Spleen (tissue), 7 donors: ENCODE data around the gene KANK4.

Source experiments
- POLR2A ChIP-seq, 3 donors: fragments of 450-650 bp; IDR thresholded peaks; one replicate each; pipeline ENCODE4 v1.5.1; 2017; ENCODE audit warnings: antibody characterized with exemption in 3 of 3, mild to moderate bottlenecking in 1 of 3
- TF ChIP-seq, protein P1 (sequence below), 11 experiments: fragments of 200-600 bp in 7 of 11; fragments of 450-650 bp in 4 of 11; sonication (generic) in 4 of 11; IDR thresholded peaks in 8 of 11; conservative IDR thresholded peaks in 3 of 11; 1 replicate in 7 of 11; 2 replicates in 4 of 11; pipeline versions ENCODE4 v1.4.0 to v1.8.0; 2016 to 2021; ENCODE audit warnings: antibody characterized with exemption in 11 of 11, inconsistent platforms in 4 of 11, mild to moderate bottlenecking in 1 of 11
- donor health status: DM: no; HTN: no; CAD: no; lungs with moderate emphysema.
- donor health status: DM: no; HTN: no; CAD: no.
- donor health status: DM: no; HTN: no; CAD: no.

DNA sequence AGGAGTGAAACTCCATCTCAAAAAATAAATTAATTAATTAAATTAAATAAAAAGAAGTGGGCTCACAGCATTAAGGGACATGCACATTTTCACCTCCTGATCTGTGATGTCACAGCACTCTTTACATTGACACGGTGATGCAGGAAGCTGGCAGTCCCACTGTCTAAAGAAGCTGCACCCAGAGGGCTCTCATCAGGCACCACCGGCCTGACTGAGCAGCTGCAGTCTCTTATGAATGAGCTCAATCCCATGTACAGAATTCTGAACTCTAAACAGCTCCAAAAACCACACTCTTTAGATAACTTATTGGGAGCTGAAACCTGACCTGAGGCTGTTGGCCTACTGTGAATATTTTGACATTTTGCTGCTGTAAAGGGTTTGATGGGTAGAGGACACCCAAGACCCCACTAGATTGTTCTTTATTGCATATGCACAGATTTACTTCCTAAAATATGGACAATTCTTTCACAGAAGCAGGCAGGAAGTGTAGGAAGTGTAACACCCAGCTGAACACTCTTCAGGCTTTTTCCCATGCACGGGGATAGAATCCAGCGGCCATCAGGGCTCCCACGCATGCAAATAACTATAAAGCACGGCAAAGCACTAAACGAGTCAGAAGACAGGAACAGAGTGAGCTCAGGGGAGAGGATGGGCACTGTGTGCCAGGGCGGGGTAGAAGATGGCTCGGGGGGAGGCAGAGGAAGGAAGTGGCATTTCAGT lies 78.4 kb downstream of the KANK4 start:
- TF ChIP-seq POLR2A (IDR thresholded peaks at IDR 0.05) = no peak
- TF ChIP-seq, protein P1, sequence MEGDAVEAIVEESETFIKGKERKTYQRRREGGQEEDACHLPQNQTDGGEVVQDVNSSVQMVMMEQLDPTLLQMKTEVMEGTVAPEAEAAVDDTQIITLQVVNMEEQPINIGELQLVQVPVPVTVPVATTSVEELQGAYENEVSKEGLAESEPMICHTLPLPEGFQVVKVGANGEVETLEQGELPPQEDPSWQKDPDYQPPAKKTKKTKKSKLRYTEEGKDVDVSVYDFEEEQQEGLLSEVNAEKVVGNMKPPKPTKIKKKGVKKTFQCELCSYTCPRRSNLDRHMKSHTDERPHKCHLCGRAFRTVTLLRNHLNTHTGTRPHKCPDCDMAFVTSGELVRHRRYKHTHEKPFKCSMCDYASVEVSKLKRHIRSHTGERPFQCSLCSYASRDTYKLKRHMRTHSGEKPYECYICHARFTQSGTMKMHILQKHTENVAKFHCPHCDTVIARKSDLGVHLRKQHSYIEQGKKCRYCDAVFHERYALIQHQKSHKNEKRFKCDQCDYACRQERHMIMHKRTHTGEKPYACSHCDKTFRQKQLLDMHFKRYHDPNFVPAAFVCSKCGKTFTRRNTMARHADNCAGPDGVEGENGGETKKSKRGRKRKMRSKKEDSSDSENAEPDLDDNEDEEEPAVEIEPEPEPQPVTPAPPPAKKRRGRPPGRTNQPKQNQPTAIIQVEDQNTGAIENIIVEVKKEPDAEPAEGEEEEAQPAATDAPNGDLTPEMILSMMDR (IDR thresholded peaks at IDR 0.05 in 8 of 11, conservative IDR thresholded peaks at IDR 0.05 in 3 of 11) = no peak
